Measurements from ENCODE around the gene HOXD3. TPM values are rescaled to one million over a fixed set of nuclear protein-coding genes. Genes with fewer than 3 reads are reported as not detected.

Gene HOXD3
- 4.3 TPM for polyA plus RNA-seq (2012; ENCODE audit: insufficient read depth, insufficient read length, low read depth)

GRCh38 chr2:176156807-176157498 is at the start of gene HOXD3:
Gene HOXD3, plus strand, starts transcription at chr2:176157307. Its CDS starts 11,808 bp downstream, at chr2:176169115.
- no peaks in the 10 kb centered on the region for H3K4me1 ChIP-seq
- TF ChIP-seq, protein P1, sequence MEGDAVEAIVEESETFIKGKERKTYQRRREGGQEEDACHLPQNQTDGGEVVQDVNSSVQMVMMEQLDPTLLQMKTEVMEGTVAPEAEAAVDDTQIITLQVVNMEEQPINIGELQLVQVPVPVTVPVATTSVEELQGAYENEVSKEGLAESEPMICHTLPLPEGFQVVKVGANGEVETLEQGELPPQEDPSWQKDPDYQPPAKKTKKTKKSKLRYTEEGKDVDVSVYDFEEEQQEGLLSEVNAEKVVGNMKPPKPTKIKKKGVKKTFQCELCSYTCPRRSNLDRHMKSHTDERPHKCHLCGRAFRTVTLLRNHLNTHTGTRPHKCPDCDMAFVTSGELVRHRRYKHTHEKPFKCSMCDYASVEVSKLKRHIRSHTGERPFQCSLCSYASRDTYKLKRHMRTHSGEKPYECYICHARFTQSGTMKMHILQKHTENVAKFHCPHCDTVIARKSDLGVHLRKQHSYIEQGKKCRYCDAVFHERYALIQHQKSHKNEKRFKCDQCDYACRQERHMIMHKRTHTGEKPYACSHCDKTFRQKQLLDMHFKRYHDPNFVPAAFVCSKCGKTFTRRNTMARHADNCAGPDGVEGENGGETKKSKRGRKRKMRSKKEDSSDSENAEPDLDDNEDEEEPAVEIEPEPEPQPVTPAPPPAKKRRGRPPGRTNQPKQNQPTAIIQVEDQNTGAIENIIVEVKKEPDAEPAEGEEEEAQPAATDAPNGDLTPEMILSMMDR (IDR thresholded peaks at IDR 0.05; ENCODE audit: low read depth, low read length) = no peak
- no peaks in the 10 kb centered on the region for H3K9me3 ChIP-seq
- H3K36me3 ChIP-seq = no peaks in the 10 kb centered on the region
- no peak for DNase-seq
- peak within 1 kb of the TSS; percentile 76 for H3K4me3 ChIP-seq (ENCODE audit: low read depth, low read length)
- H3K27me3 ChIP-seq = no peaks in the 10 kb centered on the region

DNA sequence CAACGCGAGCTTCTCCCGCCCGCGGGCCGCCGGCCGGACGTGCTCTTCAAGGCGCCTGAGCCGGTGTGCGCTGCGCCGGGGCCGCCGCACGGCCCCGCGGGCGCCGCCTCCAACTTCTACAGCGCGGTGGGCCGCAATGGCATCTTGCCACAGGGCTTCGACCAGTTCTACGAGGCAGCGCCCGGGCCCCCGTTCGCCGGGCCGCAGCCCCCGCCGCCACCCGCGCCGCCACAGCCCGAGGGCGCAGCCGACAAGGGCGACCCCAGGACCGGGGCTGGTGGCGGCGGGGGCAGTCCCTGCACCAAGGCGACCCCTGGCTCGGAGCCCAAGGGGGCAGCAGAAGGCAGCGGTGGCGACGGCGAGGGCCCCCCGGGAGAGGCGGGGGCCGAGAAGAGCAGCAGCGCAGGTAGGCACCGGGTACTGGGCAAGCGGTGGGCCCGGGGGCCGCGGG is 49.4 kb upstream of the HOXD3 start:
- no peak overlapping the region for H3K4me3 ChIP-seq (ENCODE audit: low read depth, low read length)
- H3K36me3 ChIP-seq = no peaks in the 10 kb centered on the region
- H3K27me3 ChIP-seq = peaks cover 82% of the 10 kb centered on the region
- H3K9me3 ChIP-seq = no peaks in the 10 kb centered on the region
- no peak for DNase-seq
- TF ChIP-seq, protein P1 (IDR thresholded peaks at IDR 0.05; ENCODE audit: low read depth, low read length) = no peak
- H3K4me1 ChIP-seq = no peaks in the 10 kb centered on the region

- H3K4me3 ChIP-seq (ENCODE audit: low read depth, low read length) = no peak overlapping the region
- TF ChIP-seq, protein P1 (IDR thresholded peaks at IDR 0.05; ENCODE audit: low read depth, low read length) = no peak
- H3K36me3 ChIP-seq = no peaks in the 10 kb centered on the region
- DNase-seq = no peak
- peaks cover 68% of the 10 kb centered on the region for H3K27me3 ChIP-seq
- H3K9me3 ChIP-seq = no peaks in the 10 kb centered on the region
- no peaks in the 10 kb centered on the region for H3K4me1 ChIP-seq
Measured at GRCh38 chr2:176109192-176109901, 47.8 kb upstream of the HOXD3 start.

DNA sequence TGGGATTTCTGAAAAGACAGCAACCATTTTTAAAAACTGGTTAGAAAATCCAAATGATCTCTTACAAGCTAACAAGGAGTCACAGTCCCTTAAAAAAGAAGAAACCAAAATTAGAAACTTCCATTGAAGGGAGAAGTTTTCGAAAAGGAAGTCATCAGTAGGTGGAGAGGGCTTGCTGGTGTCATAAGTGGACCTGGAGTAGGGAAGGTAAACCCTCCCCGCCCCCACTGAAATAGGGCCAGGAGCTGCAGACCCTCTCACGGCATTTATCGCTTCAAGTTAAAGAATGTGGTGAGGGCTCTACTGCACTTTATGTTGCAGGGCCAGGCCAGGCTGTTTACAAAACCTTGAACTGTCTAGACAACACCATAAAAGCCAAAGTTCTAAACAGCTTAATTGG is 47.2 kb upstream of the HOXD3 start:
- TF ChIP-seq, protein P1 (IDR thresholded peaks at IDR 0.05; ENCODE audit: low read depth, low read length) = no peak
- H3K36me3 ChIP-seq = no peaks in the 10 kb centered on the region
- no peaks in the 10 kb centered on the region for H3K4me1 ChIP-seq
- peaks cover 62% of the 10 kb centered on the region for H3K27me3 ChIP-seq
- H3K9me3 ChIP-seq = no peaks in the 10 kb centered on the region
- no peak overlapping the region for H3K4me3 ChIP-seq (ENCODE audit: low read depth, low read length)
- DNase-seq = no peak

- TF ChIP-seq, protein P1 (IDR thresholded peaks at IDR 0.05; ENCODE audit: low read depth, low read length) = no peak
- Histone ChIP-seq H3K4me1 (no peaks in the 10 kb centered on the region), H3K27me3 (peaks cover 55% of the 10 kb centered on the region), H3K4me3 (ENCODE audit: low read depth, low read length) (no peak overlapping the region), H3K36me3 (no peaks in the 10 kb centered on the region), H3K9me3 (no peaks in the 10 kb centered on the region)
- DNase-seq = no peak
Measured at GRCh38 chr2:176110415-176111308, 46.4 kb upstream of the HOXD3 start.
